ENCODE measurements around the gene CHSY1. TPM values are rescaled to one million over a fixed set of nuclear protein-coding genes. Genes with fewer than 3 reads are reported as not detected.
A peak's percentile ranks its signal among the peaks of the same experiment; 100 is the strongest.

CHSY1 gene
- polyA plus RNA-seq, 2 of the 4 experiments (the other 2 are of a cell fraction), result 16.0 to 28.1 TPM

GRCh38 chr15:101133751-101134261 lies 118.0 kb downstream of the CHSY1 start (continued):
- no peak for TF ChIP-seq E2F6 (IDR thresholded peaks at IDR 0.05; ENCODE audit: borderline replicate concordance, low read depth)
- TF ChIP-seq RCOR1 (IDR thresholded peaks at IDR 0.05; ENCODE audit: low read depth, low read length), result no peak
- no peak for TF ChIP-seq JUNB (IDR thresholded peaks at IDR 0.05)
- no peak for TF ChIP-seq CEBPB (IDR thresholded peaks at IDR 0.05)
- no peak for TF ChIP-seq RARB (CRISPR knock-in tag; IDR thresholded peaks at IDR 0.05)
- no peak for TF ChIP-seq BCL3 (IDR thresholded peaks at IDR 0.05)

GRCh38 chr15:101133181-101133460 lies 118.7 kb downstream of the CHSY1 start:
- POLR2A ChIA-PET, result no interaction called here
- 95% methylated on average over 8 of the region's 8 CpGs for WGBS (ENCODE audit: missing lambda C conversion rate)
- no peak for TF ChIP-seq POLR2AphosphoS2 (conservative IDR thresholded peaks at IDR 0.05; ENCODE audit: low read length)
- no peak for TF ChIP-seq EP300 (IDR thresholded peaks at IDR 0.05)
- no peak for TF ChIP-seq RCOR1 (IDR thresholded peaks at IDR 0.05; ENCODE audit: low read depth, low read length)
- no peak for TF ChIP-seq CTCF (IDR thresholded peaks at IDR 0.05)
- no peak for TF ChIP-seq HEYL (CRISPR knock-in tag; IDR thresholded peaks at IDR 0.05)
- TF ChIP-seq ATOH8 (CRISPR knock-in tag; IDR thresholded peaks at IDR 0.05; ENCODE audit: low read depth), result no peak
- TF ChIP-seq JUNB (IDR thresholded peaks at IDR 0.05), result no peak
- TF ChIP-seq HOXB5 (CRISPR knock-in tag; IDR thresholded peaks at IDR 0.05), result no peak
- Histone ChIP-seq H3K4me1 (no peaks in the 10 kb centered on the region), H3K9me3 (peaks cover 22% of the 10 kb centered on the region), H3K27ac (no peak overlapping the region), H3K4me2 (no peak overlapping the region), H3K4me3 (no peak overlapping the region)
- CTCF ChIA-PET, result interaction anchor here (1.2 to 1.6 kb wide), 3 partner anchors 18 to 128 kb away, joined by 3 to 4 read pairs (median 3); no protein-coding TSS in a partner anchor
- no peak for DNase-seq (ENCODE audit: low read depth in 1 of 2, low spot score in 1 of 2)
- no peak for ATAC-seq
- FAIRE-seq, result no peak

- Histone ChIP-seq H3K4me2 (no peak overlapping the region), H3K27ac (no peak overlapping the region), H3K4me1 (no peaks in the 10 kb centered on the region), H3K4me3 (no peak overlapping the region), H3K9me3 (peaks cover 28% of the 10 kb centered on the region)
- DNase-seq (ENCODE audit: low read depth in 1 of 2, low spot score in 1 of 2), result no peak
- POLR2A ChIA-PET, result no interaction called here
- no peak for FAIRE-seq
- TF ChIP-seq NR3C1 (IDR thresholded peaks at IDR 0.05) (no peak), MAFK (IDR thresholded peaks at IDR 0.05; ENCODE audit: partially characterized antibody) (peak; percentile 77)
- no peak for ATAC-seq
- CTCF ChIA-PET, result interaction anchor here (1.2 to 1.6 kb wide), 3 partner anchors 18 to 127 kb away, joined by 3 to 4 read pairs (median 3); no protein-coding TSS in a partner anchor
- 80% methylated on average over 20 of the region's 20 CpGs for WGBS (ENCODE audit: missing lambda C conversion rate)
Measured at GRCh38 chr15:101132390-101133180, 119.3 kb downstream of the CHSY1 start.

Measured in A549 (cell line).